H9 (cell line): ENCODE data around the gene ETF1. TPM values are rescaled to one million over a fixed set of nuclear protein-coding genes. Genes with fewer than 3 reads are reported as not detected.

ENCODE experiments used
- DNase-seq: peaks from one replicate; pipeline ENCODE4 v3.0.0-alpha.2; 2017
- H2AFZ ChIP-seq: one replicate; pipeline ENCODE4 v1.6.1; 2013; ENCODE audit warnings: mild to moderate bottlenecking, low read length, control low read depth, moderate library complexity
- H2AK5ac ChIP-seq: 2 replicates; pipeline ENCODE4 v1.6.1; 2013; ENCODE audit warnings: low read length, control low read depth, mixed read lengths; ENCODE audit not compliant: insufficient read length
- H2BK120ac ChIP-seq: one replicate; pipeline ENCODE4 v1.6.1; 2013; ENCODE audit warnings: low read depth, mild to moderate bottlenecking, low read length, control low read depth, inconsistent platforms; ENCODE audit not compliant: poor library complexity, severe bottlenecking
- H2BK12ac ChIP-seq: 2 replicates; pipeline ENCODE4 v1.6.1; 2013; ENCODE audit warnings: low read length, control low read depth, mixed read lengths, low read depth; ENCODE audit not compliant: insufficient read length
- H2BK15ac ChIP-seq: 2 replicates; pipeline ENCODE4 v1.6.1; 2013; ENCODE audit warnings: low read depth, low read length, control low read depth
- H2BK20ac ChIP-seq: one replicate; pipeline ENCODE4 v1.6.1; 2013; ENCODE audit warnings: low read depth, mild to moderate bottlenecking, low read length, control low read depth, inconsistent platforms; ENCODE audit not compliant: poor library complexity, severe bottlenecking
- H2BK5ac ChIP-seq: 2 replicates; pipeline ENCODE4 v1.6.1; 2013; ENCODE audit warnings: low read length, control low read depth, mixed read lengths; ENCODE audit not compliant: insufficient read length
- H3K14ac ChIP-seq: 2 replicates; pipeline ENCODE4 v1.6.1; 2013; ENCODE audit warnings: low read length, control low read depth; ENCODE audit not compliant: insufficient read depth
- H3K18ac ChIP-seq: 2 replicates; pipeline ENCODE4 v1.6.1; 2013; ENCODE audit warnings: low read depth, mild to moderate bottlenecking, mixed read lengths, low read length, control low read depth; ENCODE audit not compliant: insufficient read length
- H3K23ac ChIP-seq: 2 replicates; pipeline ENCODE4 v1.6.1; 2013; ENCODE audit warnings: low read length, control low read depth, mixed read lengths, low read depth; ENCODE audit not compliant: insufficient read length
- H3K23me2 ChIP-seq: 2 replicates; pipeline ENCODE4 v1.6.1; 2013; ENCODE audit warnings: low read depth, mild to moderate bottlenecking, mixed read lengths, low read length, control low read depth; ENCODE audit not compliant: insufficient read length, poor library complexity, severe bottlenecking
- H3K27ac ChIP-seq: 2 replicates; pipeline ENCODE4 v1.5.1; 2013; ENCODE audit warnings: low read length, control low read depth, mixed read lengths, low read depth; ENCODE audit not compliant: insufficient read length
- H3K27me3 ChIP-seq: 2 replicates; pipeline ENCODE4 v1.6.1; 2013; ENCODE audit warnings: low read length, control low read depth, inconsistent platforms; ENCODE audit not compliant: insufficient read depth
- H3K4ac ChIP-seq: 2 replicates; pipeline ENCODE4 v1.6.1; 2013; ENCODE audit warnings: low read depth, mild to moderate bottlenecking, control low read depth, inconsistent platforms, low read length, moderate library complexity
- H3K4me1 ChIP-seq: 2 replicates; pipeline ENCODE4 v1.6.1; 2013; ENCODE audit warnings: low read length, control low read depth, inconsistent platforms; ENCODE audit not compliant: insufficient read depth
- H3K4me2 ChIP-seq: 2 replicates; pipeline ENCODE4 v1.6.1; 2013; ENCODE audit warnings: low read length, control low read depth, mixed read lengths; ENCODE audit not compliant: insufficient read length, insufficient read depth
- H3K56ac ChIP-seq: 2 replicates; pipeline ENCODE4 v1.6.1; 2013; ENCODE audit warnings: low read depth, mild to moderate bottlenecking, mixed read lengths, low read length, control low read depth; ENCODE audit not compliant: insufficient read length
- H3K79me1 ChIP-seq: 2 replicates; pipeline ENCODE4 v1.6.1; 2013; ENCODE audit warnings: low read depth, mild to moderate bottlenecking, moderate library complexity, low read length, control low read depth, inconsistent platforms; ENCODE audit not compliant: insufficient read depth, poor library complexity, severe bottlenecking
- H3K79me2 ChIP-seq: 2 replicates; pipeline ENCODE4 v1.6.1; 2013; ENCODE audit warnings: low read length, control low read depth, inconsistent platforms; ENCODE audit not compliant: insufficient read depth
- H3K9ac ChIP-seq: 2 replicates; pipeline ENCODE4 v1.6.1; 2013; ENCODE audit warnings: low read length, control low read depth, mixed read lengths; ENCODE audit not compliant: insufficient read length; ENCODE audit errors: extremely low read depth
- H3K9me3 ChIP-seq: one replicate; pipeline ENCODE4 v1.6.1; 2013; ENCODE audit warnings: low read depth, low read length, inconsistent platforms; ENCODE audit not compliant: control insufficient read depth
- H3T11ph ChIP-seq: one replicate; pipeline ENCODE4 v1.6.1; 2013; ENCODE audit warnings: mild to moderate bottlenecking, low read length, control low read depth, inconsistent platforms
- H4K20me1 ChIP-seq: one replicate; pipeline ENCODE4 v1.6.1; 2013; ENCODE audit not compliant: control insufficient read depth, insufficient read length, insufficient read depth
- H4K5ac ChIP-seq: 2 replicates; pipeline ENCODE4 v1.6.1; 2013; ENCODE audit warnings: low read depth, mild to moderate bottlenecking, mixed read lengths, low read length, control low read depth; ENCODE audit not compliant: insufficient read length
- H4K8ac ChIP-seq: replicated peaks from 2 replicates; pipeline ENCODE4 v1.6.1; 2013; ENCODE audit warnings: low read length, control low read depth, mixed read lengths, low read depth; ENCODE audit not compliant: insufficient read length
- H4K91ac ChIP-seq: 2 replicates; pipeline ENCODE4 v1.6.1; 2013; ENCODE audit warnings: low read depth, mild to moderate bottlenecking, moderate library complexity, mixed read lengths, low read length, control low read depth; ENCODE audit not compliant: insufficient read length
- H3K27ac Mint-ChIP-seq, 3 experiments: 2 replicates in 2 of 3; 3 replicates in 1 of 3; pipeline ENCODE4 v1.8.0; 2020 to 2021; ENCODE audit warnings: mixed read lengths in 3 of 3, mild to moderate bottlenecking in 1 of 3, moderate library complexity in 1 of 3
- H3K27me3 Mint-ChIP-seq: 2 replicates; pipeline ENCODE4 v1.8.0; 2021; ENCODE audit warnings: low read depth, mild to moderate bottlenecking, moderate library complexity, mixed read lengths
- H3K36me3 Mint-ChIP-seq, 3 experiments: 2 replicates in 2 of 3; 3 replicates in 1 of 3; pipeline ENCODE4 v1.8.0; 2020 to 2021; ENCODE audit warnings: low read depth in 3 of 3, mixed read lengths in 3 of 3; ENCODE audit not compliant: insufficient read depth in 1 of 3
- H3K4me1 Mint-ChIP-seq, 2 experiments: 2 replicates each; pipeline ENCODE4 v1.8.0; 2020; ENCODE audit warnings: mixed read lengths in 2 of 2
- H3K4me3 Mint-ChIP-seq, 2 experiments: 2 replicates in 1 of 2; 3 replicates in 1 of 2; pipeline ENCODE4 v1.8.0; 2020 to 2021; ENCODE audit warnings: mild to moderate bottlenecking in 2 of 2, mixed read lengths in 2 of 2, moderate library complexity in 1 of 2
- H3K9me3 Mint-ChIP-seq, 2 experiments: 2 replicates in 1 of 2; 3 replicates in 1 of 2; pipeline ENCODE4 v1.8.0; 2020; ENCODE audit warnings: mild to moderate bottlenecking in 2 of 2, mixed read lengths in 2 of 2, moderate library complexity in 1 of 2
- CTCF ChIP-seq: fragments of 200-600 bp; sonication (generic); conservative IDR thresholded peaks from 3 replicates; pipeline ENCODE4 v1.8.0; 2021; ENCODE audit warnings: antibody characterized with exemption, mild to moderate bottlenecking
- WGBS: extraction: QIAGEN DNeasy Blood & Tissue Kit; methylation state at CpG from one replicate; pipeline ENCODE4 v1.1.7; 2013; ENCODE audit warnings: missing lambda C conversion rate, low lambda C conversion rate, mixed read lengths; ENCODE audit not compliant: insufficient read length; ENCODE audit errors: extremely low coverage; 5-methylcytosine and 5-hydroxymethylcytosine counted together
- total RNA-seq: library from RNA; stranded (reverse); gene quantifications from 2 replicates; pipeline ENCODE4 v1.2.1, GENCODE V29; 2021

ETF1 gene
- total RNA-seq, 1 experiment from 2014 or later: 175 TPM

GRCh38 chr5:138468966-138469539 is 74.0 kb downstream of the ETF1 start:
- DNase-seq: no peak
- Histone ChIP-seq H3K23ac (no peak overlapping the region), H4K20me1 (no peaks in the 10 kb centered on the region), H2AK5ac (no peak overlapping the region), H3K4me2 (no peak overlapping the region), H4K91ac (no peak overlapping the region), H2BK5ac (no peak overlapping the region), H2AFZ (no peak overlapping the region), H3K79me2 (no peaks in the 10 kb centered on the region), H3K56ac (no peak overlapping the region), H3K27me3 (no peaks in the 10 kb centered on the region; the same call in 1 of the 2 replicates), H2BK12ac (no peak overlapping the region), H3K18ac (no peak overlapping the region), H4K8ac (no peak overlapping the region), H3K27ac (no peak overlapping the region), H3T11ph (no peak overlapping the region), H3K14ac (no peak overlapping the region), H3K23me2 (peaks cover 16% of the 10 kb centered on the region), H2BK15ac (no peak overlapping the region), H3K9me3 (no peaks in the 10 kb centered on the region), H3K9ac (no peak overlapping the region), H2BK120ac (no peak overlapping the region), H4K5ac (no peak overlapping the region), H2BK20ac (no peak overlapping the region), H3K79me1 (no peaks in the 10 kb centered on the region), H3K4ac (no peak overlapping the region), H3K4me1 (0 out of 2 replicates have a peak, but pooled peaks cover 1% of the 10 kb centered on the region)
- peak overlapping the region in 1 of 2 experiments; percentile 86; a peak in 2 of 5 replicates for H3K4me3 Mint-ChIP-seq
- TF ChIP-seq CTCF: no peak
- peaks cover 22% of the 10 kb centered on the region for H3K27me3 Mint-ChIP-seq
- H3K27ac Mint-ChIP-seq: peak overlapping the region in 2 of 3 experiments; percentile 13 to 14; a peak in 1 of 7 replicates
- WGBS: no CpG with 5 or more reads among the region's 8 CpGs
- H3K9me3 Mint-ChIP-seq: peaks cover 0 to 11% of the 10 kb centered on the region in 2 experiments; a peak in 2 of 5 replicates
- peaks cover 18 to 28% (median 26%) of the 10 kb centered on the region in 3 experiments for H3K36me3 Mint-ChIP-seq
- H3K4me1 Mint-ChIP-seq: peaks cover 31 to 34% of the 10 kb centered on the region in 2 experiments
